DND-41 (cell line): ENCODE measurements around the gene MAP4.

ENCODE experiments used
- EZH2 ChIP-seq: IDR thresholded peaks from 3 replicates; pipeline ENCODE4 v1.6.1; 2012; ENCODE audit warnings: borderline replicate concordance, low read depth, mild to moderate bottlenecking, moderate library complexity, low read length, inconsistent platforms; ENCODE audit not compliant: severe bottlenecking
- TF ChIP-seq, protein P1 (sequence below): IDR thresholded peaks from 2 replicates; pipeline ENCODE4 v1.5.1; 2012; ENCODE audit warnings: borderline replicate concordance, low read length, moderate library complexity, mild to moderate bottlenecking; ENCODE audit not compliant: poor library complexity, severe bottlenecking; ENCODE audit errors: extremely low read depth

- TF ChIP-seq, protein P1, sequence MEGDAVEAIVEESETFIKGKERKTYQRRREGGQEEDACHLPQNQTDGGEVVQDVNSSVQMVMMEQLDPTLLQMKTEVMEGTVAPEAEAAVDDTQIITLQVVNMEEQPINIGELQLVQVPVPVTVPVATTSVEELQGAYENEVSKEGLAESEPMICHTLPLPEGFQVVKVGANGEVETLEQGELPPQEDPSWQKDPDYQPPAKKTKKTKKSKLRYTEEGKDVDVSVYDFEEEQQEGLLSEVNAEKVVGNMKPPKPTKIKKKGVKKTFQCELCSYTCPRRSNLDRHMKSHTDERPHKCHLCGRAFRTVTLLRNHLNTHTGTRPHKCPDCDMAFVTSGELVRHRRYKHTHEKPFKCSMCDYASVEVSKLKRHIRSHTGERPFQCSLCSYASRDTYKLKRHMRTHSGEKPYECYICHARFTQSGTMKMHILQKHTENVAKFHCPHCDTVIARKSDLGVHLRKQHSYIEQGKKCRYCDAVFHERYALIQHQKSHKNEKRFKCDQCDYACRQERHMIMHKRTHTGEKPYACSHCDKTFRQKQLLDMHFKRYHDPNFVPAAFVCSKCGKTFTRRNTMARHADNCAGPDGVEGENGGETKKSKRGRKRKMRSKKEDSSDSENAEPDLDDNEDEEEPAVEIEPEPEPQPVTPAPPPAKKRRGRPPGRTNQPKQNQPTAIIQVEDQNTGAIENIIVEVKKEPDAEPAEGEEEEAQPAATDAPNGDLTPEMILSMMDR: no peak
- no peak for TF ChIP-seq EZH2
These were observed 55.2 kb downstream of the MAP4 start for GRCh38 chr3:47961036-47961435.
